Tibial artery (tissue), 4 donors: ENCODE data around the gene ARFIP1.

ENCODE experiments used
- DNase-seq, 2 donors: peaks; one replicate each; pipeline ENCODE4 v3.0.0-alpha.2; 2019
- H3K27ac ChIP-seq, 2 donors: fragments of 200-600 bp; sonication (generic) in 1 of 2; 1 replicate in 1 of 2; 2 replicates in 1 of 2; pipeline ENCODE4 v1.5.1; 2018 to 2019; ENCODE audit warnings: mild to moderate bottlenecking in 1 of 2
- H3K27me3 ChIP-seq, 2 donors: fragments of 200-600 bp; sonication (generic) in 1 of 2; one replicate each; pipeline versions ENCODE4 v1.5.1 to v1.6.0; 2016 to 2019
- H3K36me3 ChIP-seq, 3 donors: fragments of 200-600 bp; sonication (generic) in 2 of 3; one replicate each; pipeline ENCODE4 v1.5.1; 2016 to 2019; ENCODE audit warnings: mild to moderate bottlenecking in 2 of 3
- H3K4me1 ChIP-seq, 4 donors: fragments of 200-600 bp; sonication (generic) in 2 of 4; 1 replicate in 3 of 4; 2 replicates in 1 of 4; pipeline ENCODE4 v1.5.1; 2016 to 2019
- H3K4me3 ChIP-seq, 2 donors: fragments of 200-600 bp; sonication (generic) in 1 of 2; 1 replicate in 1 of 2; 2 replicates in 1 of 2; pipeline ENCODE4 v1.5.1; 2018 to 2019; ENCODE audit warnings: mild to moderate bottlenecking in 2 of 2
- H3K9me3 ChIP-seq, 3 donors: fragments of 200-600 bp; sonication (generic) in 1 of 3; one replicate each; pipeline ENCODE4 v1.5.1; 2016 to 2019
- CTCF ChIP-seq, 2 experiments: fragments of 200-600 bp in 1 of 2; fragments of 450-650 bp in 1 of 2; IDR thresholded peaks; one replicate each; pipeline ENCODE4 v1.5.1; 2017 to 2019; ENCODE audit warnings: antibody characterized with exemption in 2 of 2, mild to moderate bottlenecking in 1 of 2, moderate library complexity in 1 of 2
- intact Hi-C: fragments of 100-400 bp; cut with DNase I; formaldehyde crosslinking; loops from one replicate; pipeline ENCODE4 v1.15.0; 2023; ENCODE audit warnings: low total_unique reads

The ARFIP1 gene

DNA sequence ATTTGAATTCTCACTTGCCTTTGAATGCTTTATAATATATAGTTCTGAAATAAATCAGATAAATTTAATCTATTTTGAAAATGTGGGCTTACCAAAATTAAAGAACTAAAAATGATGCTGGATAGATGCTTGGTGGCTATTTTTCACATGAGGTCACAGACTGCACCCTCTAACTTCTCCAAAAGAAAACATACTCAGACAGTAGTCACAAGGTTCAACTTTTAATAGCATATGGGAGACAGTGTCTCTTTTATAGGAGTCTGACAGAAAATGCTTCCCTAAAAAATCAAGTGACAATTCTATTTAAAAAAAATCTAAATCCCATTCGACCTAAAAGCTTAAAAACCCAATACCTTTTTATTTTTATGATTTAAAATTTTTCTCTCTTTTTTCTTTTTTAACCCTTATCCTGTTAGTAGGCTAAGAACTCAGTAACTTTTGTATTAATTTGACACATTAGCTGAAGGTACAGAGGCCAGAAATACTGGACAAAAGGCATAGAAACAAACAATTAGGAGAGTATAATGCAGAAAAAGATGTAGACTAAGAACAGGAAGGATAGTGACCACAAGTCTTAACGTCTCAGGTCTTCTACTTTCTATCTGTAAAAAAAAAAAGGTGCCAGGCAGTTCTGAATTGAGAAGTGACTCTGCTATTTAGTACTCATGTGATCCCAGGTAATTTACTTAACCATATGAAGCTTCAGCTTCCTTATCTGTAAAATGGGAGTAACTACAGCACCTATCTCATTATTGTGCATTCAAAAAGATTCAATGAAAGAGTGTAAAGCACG lies 7.8 kb upstream of the ARFIP1 start:
- Histone ChIP-seq H3K4me1 (no peaks in the 10 kb centered on the region), H3K4me3 (no peak overlapping the region), H3K36me3 (no peaks in the 10 kb centered on the region), H3K27ac (no peak overlapping the region), H3K27me3 (no peaks in the 10 kb centered on the region), H3K9me3 (no peaks in the 10 kb centered on the region)
- DNase-seq, result no peak
- TF ChIP-seq CTCF (IDR thresholded peaks at IDR 0.05), result no peak
- intact Hi-C loops, result no loop called here

- Histone ChIP-seq H3K4me3 (no peak overlapping the region), H3K27ac (no peak overlapping the region), H3K36me3 (no peaks in the 10 kb centered on the region), H3K4me1 (peaks cover 0 to 4% (median 0%) of the 10 kb centered on the region in 4 donors), H3K27me3 (no peaks in the 10 kb centered on the region), H3K9me3 (no peaks in the 10 kb centered on the region)
- no peak for TF ChIP-seq CTCF (IDR thresholded peaks at IDR 0.05)
- no peak for DNase-seq
- intact Hi-C loops, result no loop called here
Measured at GRCh38 chr4:152773339-152773738, 6.4 kb upstream of the ARFIP1 start.

DNA sequence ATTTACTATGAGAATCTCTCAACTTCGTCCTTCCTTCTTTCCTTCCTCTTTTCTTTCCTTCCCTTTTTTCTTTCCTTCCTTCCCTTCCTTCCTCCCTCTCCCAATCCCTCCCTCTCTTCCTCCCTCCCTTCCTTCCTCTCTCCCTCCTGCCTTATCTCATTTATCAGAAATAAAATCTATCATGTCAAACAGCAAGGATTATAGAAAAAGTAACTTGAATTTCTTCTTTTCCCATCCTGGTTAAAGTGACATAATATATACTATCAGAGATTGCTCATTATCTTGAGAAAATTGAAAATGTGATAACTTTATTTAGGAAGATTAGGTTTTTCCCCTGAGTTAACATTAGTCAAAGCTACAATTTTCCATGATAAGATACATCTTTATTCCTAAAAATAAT lies 5.8 kb upstream of the ARFIP1 start:
- no peak overlapping the region for H3K27ac ChIP-seq
- intact Hi-C loops, result no loop called here
- no peak for DNase-seq
- no peak for TF ChIP-seq CTCF (IDR thresholded peaks at IDR 0.05)
- H3K27me3 ChIP-seq, result no peaks in the 10 kb centered on the region
- H3K9me3 ChIP-seq, result no peaks in the 10 kb centered on the region
- no peaks in the 10 kb centered on the region for H3K36me3 ChIP-seq
- H3K4me1 ChIP-seq, result peaks cover 0 to 8% (median 0%) of the 10 kb centered on the region in 4 donors
- H3K4me3 ChIP-seq, result no peak overlapping the region

GRCh38 chr4:152776352-152776751 lies 3.4 kb upstream of the ARFIP1 start:
- H3K9me3 ChIP-seq, result no peaks in the 10 kb centered on the region
- H3K27me3 ChIP-seq, result no peaks in the 10 kb centered on the region
- intact Hi-C loops, result no loop called here
- TF ChIP-seq CTCF (IDR thresholded peaks at IDR 0.05), result no peak
- H3K27ac ChIP-seq, result no peak overlapping the region
- DNase-seq, result no peak
- H3K4me1 ChIP-seq, result peaks cover 0 to 20% (median 6%) of the 10 kb centered on the region in 4 donors
- no peaks in the 10 kb centered on the region for H3K36me3 ChIP-seq
- no peak overlapping the region for H3K4me3 ChIP-seq

DNA sequence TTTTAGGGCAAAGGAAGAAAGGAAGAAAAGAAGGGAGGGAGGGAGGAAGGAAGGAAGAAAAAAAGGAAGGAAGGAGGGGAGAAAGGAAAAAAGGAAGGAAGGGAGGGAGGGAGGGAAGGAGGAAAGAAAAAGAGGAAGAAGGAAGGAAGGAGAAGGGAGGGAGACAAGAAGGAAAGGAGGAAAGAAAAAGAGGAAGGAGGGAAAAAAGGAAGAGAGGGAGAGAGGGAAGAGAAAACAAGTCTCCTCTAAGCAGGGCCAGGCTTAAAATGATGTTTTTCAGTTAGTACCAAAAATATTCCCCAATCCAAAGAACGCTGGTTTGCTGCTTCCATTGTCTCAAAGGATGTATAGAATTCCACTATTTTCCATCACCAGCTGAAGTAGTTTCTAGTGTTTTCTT lies 2.3 kb upstream of the ARFIP1 start:
- no peaks in the 10 kb centered on the region for H3K27me3 ChIP-seq
- no peaks in the 10 kb centered on the region for H3K36me3 ChIP-seq
- H3K4me3 ChIP-seq, result no peak overlapping the region
- H3K27ac ChIP-seq, result no peak overlapping the region
- intact Hi-C loops, result no loop called here
- peaks cover 0 to 31% (median 9%) of the 10 kb centered on the region in 4 donors for H3K4me1 ChIP-seq
- no peak for TF ChIP-seq CTCF (IDR thresholded peaks at IDR 0.05)
- no peak for DNase-seq
- no peaks in the 10 kb centered on the region for H3K9me3 ChIP-seq
